Fibroblast of the aortic adventitia (primary cell): ENCODE data around the gene SIM2. TPM values are rescaled to one million over a fixed set of nuclear protein-coding genes. Genes with fewer than 3 reads are reported as not detected.
A peak's percentile ranks its signal among the peaks of the same experiment; 100 is the strongest.

Experiments
- DNase-seq: peaks from one replicate; pipeline ENCODE4 v3.0.0-alpha.2; 2010; ENCODE audit warnings: low read depth
- H3K4me3 ChIP-seq: 2 replicates; pipeline ENCODE4 v1.5.1; 2011; ENCODE audit warnings: low read depth, mild to moderate bottlenecking, control low read depth, low read length, moderate library complexity
- total RNA-seq: library from RNA; depleted of rRNA; stranded (reverse); fragments of >200 nt; gene quantifications from 2 replicates; pipeline ENCODE4 v1.2.3, GENCODE V29; 2012; ENCODE audit warnings: low replicate concordance
- TF ChIP-seq, protein P1 (sequence below): IDR thresholded peaks from 2 replicates; pipeline ENCODE4 v1.5.1; 2011; ENCODE audit warnings: mild to moderate bottlenecking, low read length, control low read depth, inconsistent platforms; ENCODE audit not compliant: insufficient read depth

Gene SIM2
- total RNA-seq, 1 donor, result 0.18 TPM

- TF ChIP-seq, protein P1, sequence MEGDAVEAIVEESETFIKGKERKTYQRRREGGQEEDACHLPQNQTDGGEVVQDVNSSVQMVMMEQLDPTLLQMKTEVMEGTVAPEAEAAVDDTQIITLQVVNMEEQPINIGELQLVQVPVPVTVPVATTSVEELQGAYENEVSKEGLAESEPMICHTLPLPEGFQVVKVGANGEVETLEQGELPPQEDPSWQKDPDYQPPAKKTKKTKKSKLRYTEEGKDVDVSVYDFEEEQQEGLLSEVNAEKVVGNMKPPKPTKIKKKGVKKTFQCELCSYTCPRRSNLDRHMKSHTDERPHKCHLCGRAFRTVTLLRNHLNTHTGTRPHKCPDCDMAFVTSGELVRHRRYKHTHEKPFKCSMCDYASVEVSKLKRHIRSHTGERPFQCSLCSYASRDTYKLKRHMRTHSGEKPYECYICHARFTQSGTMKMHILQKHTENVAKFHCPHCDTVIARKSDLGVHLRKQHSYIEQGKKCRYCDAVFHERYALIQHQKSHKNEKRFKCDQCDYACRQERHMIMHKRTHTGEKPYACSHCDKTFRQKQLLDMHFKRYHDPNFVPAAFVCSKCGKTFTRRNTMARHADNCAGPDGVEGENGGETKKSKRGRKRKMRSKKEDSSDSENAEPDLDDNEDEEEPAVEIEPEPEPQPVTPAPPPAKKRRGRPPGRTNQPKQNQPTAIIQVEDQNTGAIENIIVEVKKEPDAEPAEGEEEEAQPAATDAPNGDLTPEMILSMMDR, result no peak
- no peak for DNase-seq
- H3K4me3 ChIP-seq, result no peak overlapping the region
Measured at GRCh38 chr21:36724660-36725059, 25.7 kb downstream of the SIM2 start.

DNA sequence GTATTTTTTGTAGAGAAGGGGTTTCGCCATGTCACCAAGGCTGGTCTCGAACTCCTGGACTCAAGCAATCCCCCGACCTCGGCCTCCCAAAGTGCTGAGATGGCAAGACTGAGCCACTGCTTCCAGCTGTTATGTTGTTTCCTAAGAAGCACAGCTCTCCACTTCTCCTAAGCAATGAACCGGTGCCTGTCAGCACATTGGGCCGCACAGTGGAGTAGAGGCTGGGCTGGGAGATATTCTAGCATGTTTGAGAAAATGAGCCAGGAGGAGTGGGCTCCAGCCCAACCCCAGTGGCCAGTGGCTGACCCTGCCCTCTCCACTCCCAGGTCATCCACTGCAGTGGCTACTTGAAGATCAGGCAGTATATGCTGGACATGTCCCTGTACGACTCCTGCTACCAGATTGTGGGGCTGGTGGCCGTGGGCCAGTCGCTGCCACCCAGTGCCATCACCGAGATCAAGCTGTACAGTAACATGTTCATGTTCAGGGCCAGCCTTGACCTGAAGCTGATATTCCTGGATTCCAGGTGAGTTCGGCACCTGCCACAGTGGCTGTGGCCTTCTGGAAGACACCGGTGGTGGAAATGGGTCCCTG lies 27.0 kb downstream of the SIM2 start:
- DNase-seq, result no peak
- TF ChIP-seq, protein P1, result no peak
- no peak overlapping the region for H3K4me3 ChIP-seq

GRCh38 chr21:36727866-36728265 lies 29.0 kb downstream of the SIM2 start:
- H3K4me3 ChIP-seq, result no peak overlapping the region
- no peak for DNase-seq
- TF ChIP-seq, protein P1, result no peak

DNA sequence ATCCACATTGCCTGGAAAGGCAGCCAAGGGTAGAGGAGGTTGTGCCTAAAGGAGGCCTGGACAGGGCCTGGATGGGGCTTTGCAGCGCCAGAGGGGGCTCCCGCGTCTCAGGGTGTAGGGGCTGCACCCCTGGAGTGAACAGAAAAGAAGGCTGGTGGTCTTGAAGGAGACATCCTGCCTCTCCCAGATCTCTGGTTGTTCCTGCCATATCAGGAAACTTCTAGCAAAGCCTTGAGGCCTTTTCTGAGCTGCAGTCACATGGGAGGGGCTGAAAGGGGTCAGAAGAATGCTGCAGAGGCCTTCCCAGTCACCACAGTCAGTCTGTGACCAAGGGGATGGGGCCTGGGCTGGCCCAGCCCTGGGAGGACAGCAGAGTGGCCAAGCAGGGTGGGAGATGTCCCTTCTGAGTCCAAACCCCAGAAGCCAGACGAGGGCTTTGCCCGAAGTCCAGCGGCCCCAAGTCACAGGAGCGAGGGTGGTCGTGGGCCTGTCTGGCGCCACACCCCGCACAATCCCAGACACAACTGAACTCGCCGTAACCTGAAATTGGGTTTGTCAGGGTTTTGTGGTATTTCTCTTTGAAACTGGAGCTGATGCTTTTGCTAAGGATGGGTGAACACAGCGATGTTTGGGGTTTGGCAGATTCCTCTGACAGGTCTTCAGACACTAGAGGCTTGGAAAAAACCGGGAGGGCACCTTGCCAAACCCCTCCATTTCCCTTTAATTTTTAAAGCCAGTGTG lies 29.6 kb downstream of the SIM2 start:
- TF ChIP-seq, protein P1, result no peak

GRCh38 chr21:36729310-36729970 lies 30.5 kb downstream of the SIM2 start:
- H3K4me3 ChIP-seq, result no peak overlapping the region
- TF ChIP-seq, protein P1, result no peak
- DNase-seq, result no peak

More for the DNA sequence above, 29.6 kb downstream of the SIM2 start:
- H3K4me3 ChIP-seq, result no peak overlapping the region
- no peak for DNase-seq

DNA sequence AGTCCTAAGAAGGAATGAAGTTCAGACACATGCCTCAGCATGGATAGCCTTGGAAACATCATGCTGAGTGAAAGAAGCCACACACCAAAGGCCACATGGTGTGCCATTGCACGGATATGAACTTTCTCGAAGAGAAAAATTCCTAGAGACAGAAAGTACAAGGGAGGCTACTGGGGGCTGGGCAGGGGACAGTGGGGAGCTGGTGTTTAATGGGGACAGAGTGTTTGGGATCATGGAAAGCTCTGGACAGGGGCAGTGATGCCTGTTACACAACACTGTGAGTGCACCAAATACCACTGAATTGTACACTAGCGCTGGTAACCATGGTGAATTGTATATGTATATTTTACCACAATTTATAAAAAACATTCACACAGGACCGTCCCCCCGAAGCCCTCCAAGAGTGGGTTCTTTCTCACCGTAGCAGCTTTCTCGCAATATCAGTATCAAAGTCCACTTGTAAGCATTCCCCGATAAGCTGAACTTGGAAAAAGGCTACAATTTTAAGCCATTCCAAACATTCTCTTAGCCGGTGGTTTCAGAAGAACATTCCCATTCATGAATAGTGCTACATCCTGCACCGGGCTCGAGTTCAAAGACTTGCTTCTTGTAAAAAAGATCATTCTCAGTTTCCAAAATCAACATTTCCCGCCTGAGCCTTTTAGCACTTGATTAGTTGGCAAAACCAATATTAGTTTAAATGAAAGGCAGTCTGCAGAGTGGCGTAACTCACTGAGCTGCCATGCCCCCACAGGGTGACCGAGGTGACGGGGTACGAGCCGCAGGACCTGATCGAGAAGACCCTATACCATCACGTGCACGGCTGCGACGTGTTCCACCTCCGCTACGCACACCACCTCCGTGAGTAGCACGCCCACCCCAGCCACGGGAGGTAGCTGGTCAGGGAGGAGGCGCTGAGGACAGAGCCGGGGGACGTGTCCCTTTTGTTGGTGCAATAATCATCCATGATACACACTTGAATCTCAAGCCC lies 31.7 kb downstream of the SIM2 start:
- TF ChIP-seq, protein P1, result no peak
- DNase-seq, result peak; percentile 44
- H3K4me3 ChIP-seq, result no peak overlapping the region
